ENCODE results near the gene TARBP1.

The TARBP1 gene

DNA sequence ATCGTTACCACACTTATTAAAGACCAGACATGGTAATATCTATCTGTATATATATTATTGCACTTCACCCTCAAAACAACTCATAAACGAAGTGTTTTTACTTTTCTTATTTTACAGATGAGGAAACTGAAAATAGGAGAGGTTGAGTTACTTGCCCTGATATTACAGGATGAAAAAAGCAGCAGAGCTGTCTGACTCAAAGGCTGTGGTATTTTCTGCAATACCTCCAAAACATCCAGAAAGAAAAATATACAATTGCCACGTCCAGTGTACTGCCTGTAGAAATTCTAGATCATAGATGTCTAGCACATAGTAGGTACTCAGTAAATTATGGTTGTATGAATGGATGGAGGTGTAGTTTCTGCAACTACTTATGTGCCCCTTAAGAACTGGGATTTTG is 5.2 kb upstream of the TARBP1 start:
- no peaks in the 10 kb centered on the region for H3K36me3 Mint-ChIP-seq (ENCODE audit: low read depth)
- no peaks in the 10 kb centered on the region for H3K9me3 Mint-ChIP-seq
- no peak overlapping the region for H3K27ac Mint-ChIP-seq
- H3K4me1 Mint-ChIP-seq (ENCODE audit: low read depth) = peaks cover 29% of the 10 kb centered on the region
- no peak for DNase-seq (ENCODE audit: low spot score)
- no peak overlapping the region for H3K4me3 Mint-ChIP-seq
- peaks cover 7% of the 10 kb centered on the region for H3K27me3 Mint-ChIP-seq (ENCODE audit: low read depth)

- DNase-seq (ENCODE audit: low spot score) = no peak
- no peaks in the 10 kb centered on the region for H3K36me3 Mint-ChIP-seq (ENCODE audit: low read depth)
- H3K27me3 Mint-ChIP-seq (ENCODE audit: low read depth) = peaks cover 7% of the 10 kb centered on the region
- H3K4me3 Mint-ChIP-seq = no peak overlapping the region
- H3K27ac Mint-ChIP-seq = no peak overlapping the region
- no peaks in the 10 kb centered on the region for H3K9me3 Mint-ChIP-seq
- H3K4me1 Mint-ChIP-seq (ENCODE audit: low read depth) = peaks cover 13% of the 10 kb centered on the region
Observed at GRCh38 chr1:234481771-234482170, 2.8 kb upstream of the TARBP1 start.

DNA sequence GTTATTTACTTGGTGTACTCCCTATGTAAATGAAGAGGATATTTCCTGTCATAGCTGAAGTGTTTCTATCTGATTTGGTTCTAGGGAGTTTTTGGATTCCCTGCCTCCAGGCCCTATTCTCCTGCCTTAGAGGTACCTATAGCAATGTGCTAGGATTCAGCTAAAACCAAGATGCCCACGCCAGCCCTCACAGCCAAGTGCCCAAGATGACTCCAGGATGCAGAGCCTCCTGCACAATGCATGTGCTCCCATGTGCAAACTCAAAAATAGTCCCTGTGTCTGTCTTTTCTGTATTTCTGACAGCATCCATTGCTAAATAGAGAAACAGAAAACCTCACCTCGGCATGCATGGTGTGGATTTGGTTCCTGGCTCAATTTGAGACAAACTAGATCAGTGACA is 887 bp upstream of the TARBP1 start:
- H3K36me3 Mint-ChIP-seq (ENCODE audit: low read depth) = peaks cover 6% of the 10 kb centered on the region
- H3K4me3 Mint-ChIP-seq = no peak overlapping the region
- H3K27ac Mint-ChIP-seq = no peak overlapping the region
- H3K27me3 Mint-ChIP-seq (ENCODE audit: low read depth) = peaks cover 7% of the 10 kb centered on the region
- peaks cover 24% of the 10 kb centered on the region for H3K4me1 Mint-ChIP-seq (ENCODE audit: low read depth)
- no peak for DNase-seq (ENCODE audit: low spot score)
- H3K9me3 Mint-ChIP-seq = no peaks in the 10 kb centered on the region

DNA sequence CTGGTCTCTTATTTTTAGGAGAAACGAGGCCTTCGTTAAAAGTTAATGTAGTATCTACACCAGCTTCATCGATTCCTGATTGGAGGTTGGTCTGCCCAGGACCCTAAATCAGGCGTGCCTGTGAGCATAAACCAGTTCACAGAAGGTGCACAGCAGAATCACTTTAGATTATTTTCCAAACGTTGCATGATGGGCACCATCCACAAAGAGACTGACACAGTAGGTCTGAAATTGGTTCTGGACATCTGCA is 256 bp upstream of the TARBP1 start:
- Mint-ChIP-seq H3K9me3 (no peaks in the 10 kb centered on the region), H3K27me3 (ENCODE audit: low read depth) (peaks cover 7% of the 10 kb centered on the region), H3K4me1 (ENCODE audit: low read depth) (peaks cover 29% of the 10 kb centered on the region), H3K27ac (peak overlapping the region; percentile 72), H3K4me3 (peak overlapping the region; percentile 68), H3K36me3 (ENCODE audit: low read depth) (peaks cover 6% of the 10 kb centered on the region)
- DNase-seq (ENCODE audit: low spot score) = no peak

- Mint-ChIP-seq H3K9me3 (no peaks in the 10 kb centered on the region), H3K4me3 (peak overlapping the region; percentile 87), H3K27me3 (ENCODE audit: low read depth) (peaks cover 7% of the 10 kb centered on the region), H3K27ac (peak overlapping the region; percentile 80), H3K36me3 (ENCODE audit: low read depth) (peaks cover 6% of the 10 kb centered on the region), H3K4me1 (ENCODE audit: low read depth) (peaks cover 39% of the 10 kb centered on the region)
- peak; percentile 66 for DNase-seq (ENCODE audit: low spot score)
Observed at GRCh38 chr1:234478152-234478480, 863 bp downstream of the TARBP1 start.

DNA sequence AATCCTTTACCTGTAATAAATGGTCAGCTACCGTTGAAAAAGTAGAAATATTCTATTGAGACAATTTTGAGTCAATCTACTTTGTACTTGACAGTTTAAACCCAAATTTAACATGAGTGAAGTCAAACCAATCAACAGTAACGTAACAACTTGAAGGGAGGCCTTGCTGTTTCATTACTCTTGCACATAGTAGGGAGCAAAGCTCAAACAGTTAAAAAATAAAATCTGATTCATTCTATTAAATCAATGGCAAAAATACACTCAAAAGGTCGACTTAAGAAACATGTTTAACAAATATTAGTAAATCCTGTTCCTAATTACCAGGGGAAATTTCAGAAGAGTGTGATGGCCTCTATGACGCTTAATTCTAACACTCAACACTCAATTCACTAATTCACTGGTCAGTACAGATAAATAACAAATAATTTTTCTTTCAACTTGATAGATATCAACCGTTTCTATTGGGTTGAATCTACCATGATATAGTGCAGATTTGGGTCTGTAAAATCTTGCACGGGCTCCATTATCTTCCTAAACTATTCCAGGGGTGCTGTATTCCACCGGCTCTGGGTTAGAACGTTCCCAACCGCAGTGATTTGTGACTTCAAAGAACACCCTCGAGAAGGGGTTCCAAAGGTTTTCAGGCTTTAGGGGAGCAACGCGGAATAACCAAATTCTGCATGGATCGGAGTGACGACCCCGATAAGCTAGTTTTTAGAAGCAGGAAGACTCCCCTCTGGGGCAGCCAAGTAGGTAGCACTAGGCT is 1.4 kb downstream of the TARBP1 start:
- no peak for DNase-seq (ENCODE audit: low spot score)
- no peaks in the 10 kb centered on the region for H3K9me3 Mint-ChIP-seq
- H3K4me3 Mint-ChIP-seq = peak overlapping the region; percentile 87
- H3K36me3 Mint-ChIP-seq (ENCODE audit: low read depth) = peaks cover 6% of the 10 kb centered on the region
- H3K27me3 Mint-ChIP-seq (ENCODE audit: low read depth) = peaks cover 3% of the 10 kb centered on the region
- peaks cover 44% of the 10 kb centered on the region for H3K4me1 Mint-ChIP-seq (ENCODE audit: low read depth)
- peak overlapping the region; percentile 80 for H3K27ac Mint-ChIP-seq

DNA sequence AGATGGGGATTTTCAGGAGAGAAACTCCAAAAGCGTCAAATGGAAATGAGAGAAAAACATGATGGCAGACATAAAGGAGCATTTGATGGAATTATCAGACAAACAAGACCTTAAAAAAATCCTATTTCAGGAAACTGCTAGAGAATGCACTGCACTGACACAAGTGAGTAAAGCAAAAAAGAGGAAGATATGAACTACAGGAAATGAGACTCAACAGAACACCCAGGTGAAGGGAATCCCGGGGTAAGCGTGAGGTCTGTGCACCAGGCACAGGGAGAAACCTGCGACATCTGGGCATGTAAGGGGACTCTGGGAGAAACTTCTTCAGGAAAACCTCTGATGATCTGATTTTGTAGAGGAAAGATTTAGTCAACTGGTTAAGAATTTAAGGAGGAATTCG is 2.8 kb downstream of the TARBP1 start:
- Mint-ChIP-seq H3K27ac (peak overlapping the region; percentile 53), H3K4me1 (ENCODE audit: low read depth) (peaks cover 44% of the 10 kb centered on the region), H3K4me3 (peak overlapping the region; percentile 77), H3K36me3 (ENCODE audit: low read depth) (peaks cover 6% of the 10 kb centered on the region), H3K27me3 (ENCODE audit: low read depth) (no peaks in the 10 kb centered on the region), H3K9me3 (no peaks in the 10 kb centered on the region)
- DNase-seq (ENCODE audit: low spot score) = no peak

DNA sequence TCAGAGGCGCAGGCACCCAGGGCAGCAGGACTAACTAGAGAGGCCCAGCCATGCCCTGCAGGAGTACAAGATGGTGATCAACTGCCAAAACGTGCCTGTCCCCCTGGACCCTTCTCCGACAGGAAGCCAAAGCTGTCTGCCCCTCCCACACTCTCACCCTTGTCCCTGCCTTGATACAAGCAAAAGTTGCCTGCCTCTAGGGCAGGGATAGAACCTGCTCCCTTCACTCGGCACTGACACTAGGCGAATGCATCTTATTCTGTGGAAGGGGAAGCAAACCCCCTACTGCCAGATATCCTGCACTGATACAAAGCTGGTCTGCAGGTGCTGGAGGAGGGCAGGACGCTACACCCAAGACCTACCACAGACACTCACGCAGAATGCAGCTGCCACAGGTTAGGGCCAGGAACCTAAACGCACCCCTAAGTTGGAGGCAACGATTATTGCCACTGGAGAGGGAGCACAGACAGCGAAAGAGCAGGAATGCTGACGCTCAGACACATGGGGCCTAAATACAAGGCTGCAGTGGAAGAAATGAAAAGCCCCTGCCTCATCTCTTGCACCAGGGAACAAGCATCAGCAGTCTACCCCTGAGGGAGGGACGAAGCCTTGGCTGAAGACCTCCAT is 3.7 kb downstream of the TARBP1 start:
- H3K36me3 Mint-ChIP-seq (ENCODE audit: low read depth) = peaks cover 6% of the 10 kb centered on the region
- H3K4me1 Mint-ChIP-seq (ENCODE audit: low read depth) = peaks cover 44% of the 10 kb centered on the region
- H3K4me3 Mint-ChIP-seq = peak overlapping the region; percentile 8
- DNase-seq (ENCODE audit: low spot score) = no peak
- no peaks in the 10 kb centered on the region for H3K9me3 Mint-ChIP-seq
- H3K27ac Mint-ChIP-seq = no peak overlapping the region
- H3K27me3 Mint-ChIP-seq (ENCODE audit: low read depth) = no peaks in the 10 kb centered on the region

GRCh38 chr1:234474375-234474774 is 4.6 kb downstream of the TARBP1 start:
- Mint-ChIP-seq H3K36me3 (ENCODE audit: low read depth) (peaks cover 10% of the 10 kb centered on the region), H3K4me1 (ENCODE audit: low read depth) (peaks cover 42% of the 10 kb centered on the region), H3K9me3 (no peaks in the 10 kb centered on the region), H3K27ac (peak overlapping the region; percentile 9), H3K27me3 (ENCODE audit: low read depth) (no peaks in the 10 kb centered on the region), H3K4me3 (no peak overlapping the region)
- no peak for DNase-seq (ENCODE audit: low spot score)

DNA sequence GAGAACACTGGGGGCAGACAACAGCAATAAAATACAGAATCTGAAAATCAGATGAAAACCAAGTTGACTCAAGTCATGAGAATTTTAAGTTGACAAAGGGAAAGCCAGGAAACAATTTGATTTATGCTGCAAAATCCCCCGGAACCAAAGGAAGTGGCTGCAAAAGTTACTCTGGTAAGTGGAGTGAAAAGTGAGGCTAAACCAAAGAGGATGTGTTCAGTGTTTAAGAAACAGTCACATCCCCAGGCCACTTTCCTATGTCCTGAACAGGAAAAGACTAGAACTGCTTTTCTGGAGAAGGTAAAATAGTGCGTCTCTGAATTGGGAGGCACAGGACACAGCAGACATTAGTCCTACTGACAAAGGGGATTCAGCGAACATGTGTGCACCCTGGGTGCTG is 5.9 kb downstream of the TARBP1 start:
- Mint-ChIP-seq H3K27me3 (ENCODE audit: low read depth) (no peaks in the 10 kb centered on the region), H3K4me1 (ENCODE audit: low read depth) (peaks cover 40% of the 10 kb centered on the region), H3K27ac (peak overlapping the region; percentile 52), H3K9me3 (no peaks in the 10 kb centered on the region), H3K4me3 (peak overlapping the region; percentile 39), H3K36me3 (ENCODE audit: low read depth) (peaks cover 15% of the 10 kb centered on the region)
- DNase-seq (ENCODE audit: low spot score) = no peak

DNA sequence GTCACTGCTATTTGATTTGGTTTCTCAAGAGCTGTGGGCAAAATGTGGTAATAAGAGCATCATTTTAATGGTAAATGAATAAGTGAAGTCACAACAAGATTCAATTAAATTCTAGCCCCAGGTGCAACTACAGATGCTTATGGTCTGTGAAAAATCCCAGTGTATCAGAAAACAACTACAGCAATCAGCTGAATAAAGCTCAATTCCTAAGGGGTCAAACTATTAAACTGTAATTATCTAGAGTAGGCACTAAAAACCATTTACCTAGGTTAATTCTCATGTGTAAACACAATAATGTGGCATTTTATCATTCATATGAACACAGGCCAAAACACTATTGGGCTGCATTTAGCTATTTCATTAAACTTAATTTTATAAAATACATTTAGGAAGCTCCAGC is 9.6 kb downstream of the TARBP1 start:
- Mint-ChIP-seq H3K27me3 (ENCODE audit: low read depth) (no peaks in the 10 kb centered on the region), H3K27ac (no peak overlapping the region), H3K4me3 (no peak overlapping the region), H3K9me3 (no peaks in the 10 kb centered on the region), H3K36me3 (ENCODE audit: low read depth) (peaks cover 29% of the 10 kb centered on the region), H3K4me1 (ENCODE audit: low read depth) (peaks cover 21% of the 10 kb centered on the region)
- DNase-seq (ENCODE audit: low spot score) = no peak

DNA sequence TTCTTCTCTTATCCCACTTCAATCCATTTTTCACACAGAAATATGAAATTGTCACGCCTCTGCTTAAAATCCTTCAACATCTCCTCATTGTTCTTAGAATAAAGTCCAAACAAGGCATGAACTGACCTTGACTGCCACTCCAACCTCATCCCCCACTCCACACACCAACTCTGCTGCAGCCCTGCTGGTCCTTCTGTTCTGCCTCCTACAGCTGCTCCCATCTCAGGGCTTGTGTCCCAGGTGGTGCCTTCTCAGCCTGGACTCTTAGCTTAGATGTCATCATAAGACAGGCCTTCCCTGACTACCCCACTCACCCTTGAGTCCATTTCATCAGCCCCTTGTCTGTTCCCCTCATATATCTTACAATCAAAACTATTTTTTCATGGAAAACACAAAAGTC is 10.4 kb downstream of the TARBP1 start:
- Mint-ChIP-seq H3K4me1 (ENCODE audit: low read depth) (peaks cover 15% of the 10 kb centered on the region), H3K27me3 (ENCODE audit: low read depth) (no peaks in the 10 kb centered on the region), H3K36me3 (ENCODE audit: low read depth) (peaks cover 29% of the 10 kb centered on the region), H3K9me3 (no peaks in the 10 kb centered on the region), H3K4me3 (no peak overlapping the region), H3K27ac (no peak overlapping the region)
- DNase-seq (ENCODE audit: low spot score) = no peak

DNA sequence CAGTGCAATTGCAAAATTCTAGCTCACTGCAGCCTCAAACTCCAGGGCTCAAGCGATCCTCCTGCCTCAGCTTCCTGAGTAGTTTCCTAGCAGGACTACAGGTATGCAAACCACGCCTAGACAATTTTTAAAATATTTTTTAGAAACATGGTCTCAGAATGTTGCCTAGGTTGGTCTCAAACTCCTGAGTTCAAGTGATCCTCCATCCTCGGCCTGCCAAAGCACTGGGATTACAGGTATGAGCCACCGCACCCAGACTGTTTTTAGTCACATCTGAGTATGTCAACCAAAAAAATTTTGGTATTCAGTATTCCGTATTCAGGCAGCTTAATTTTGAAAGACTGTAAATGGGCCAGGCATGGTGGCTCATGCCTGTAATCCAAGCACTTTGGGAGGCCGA is 11.2 kb downstream of the TARBP1 start:
- no peaks in the 10 kb centered on the region for H3K27me3 Mint-ChIP-seq (ENCODE audit: low read depth)
- H3K27ac Mint-ChIP-seq = no peak overlapping the region
- peaks cover 35% of the 10 kb centered on the region for H3K36me3 Mint-ChIP-seq (ENCODE audit: low read depth)
- no peak for DNase-seq (ENCODE audit: low spot score)
- H3K4me3 Mint-ChIP-seq = no peak overlapping the region
- H3K4me1 Mint-ChIP-seq (ENCODE audit: low read depth) = peaks cover 7% of the 10 kb centered on the region
- no peaks in the 10 kb centered on the region for H3K9me3 Mint-ChIP-seq

- H3K27me3 Mint-ChIP-seq (ENCODE audit: low read depth) = no peaks in the 10 kb centered on the region
Observed at GRCh38 chr1:234466945-234467344, 12.0 kb downstream of the TARBP1 start.

DNA sequence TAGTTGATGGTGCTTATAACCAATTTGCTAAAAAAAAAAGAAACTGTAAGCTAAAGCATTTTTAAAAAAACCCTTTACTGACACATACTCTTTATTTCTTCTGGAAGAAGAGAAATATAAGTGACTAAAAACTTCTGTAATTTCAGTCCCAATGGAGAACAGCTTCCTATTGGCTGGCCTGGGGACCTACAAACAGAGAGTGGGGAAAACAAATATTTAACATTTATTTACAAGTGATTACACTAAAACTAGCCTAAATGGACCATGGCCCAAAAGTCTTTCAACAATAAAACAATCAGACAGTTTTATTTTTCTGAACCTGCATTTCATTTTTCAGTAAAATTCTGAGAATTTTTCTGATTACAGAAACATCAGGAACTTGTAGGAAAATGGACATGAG is 15.2 kb downstream of the TARBP1 start:
- Mint-ChIP-seq H3K9me3 (no peaks in the 10 kb centered on the region), H3K36me3 (ENCODE audit: low read depth) (peaks cover 47% of the 10 kb centered on the region), H3K27me3 (ENCODE audit: low read depth) (no peaks in the 10 kb centered on the region), H3K27ac (no peak overlapping the region), H3K4me3 (no peak overlapping the region), H3K4me1 (ENCODE audit: low read depth) (peaks cover 4% of the 10 kb centered on the region)
- no peak for DNase-seq (ENCODE audit: low spot score)

More at GRCh38 chr1:234466945-234467344, 12.0 kb downstream of the TARBP1 start:
- Mint-ChIP-seq H3K4me1 (ENCODE audit: low read depth) (peaks cover 5% of the 10 kb centered on the region), H3K9me3 (no peaks in the 10 kb centered on the region), H3K4me3 (no peak overlapping the region), H3K27ac (no peak overlapping the region), H3K36me3 (ENCODE audit: low read depth) (peaks cover 41% of the 10 kb centered on the region)
- DNase-seq (ENCODE audit: low spot score) = no peak
